Heart left ventricle (tissue), 16 donors: ENCODE measurements around the gene GALNT2. TPM values are rescaled to one million over a fixed set of nuclear protein-coding genes. Genes with fewer than 3 reads are reported as not detected.
A peak's percentile ranks its signal among the peaks of the same experiment; 100 is the strongest.

ENCODE experiments used
- ATAC-seq, 4 donors: fragments of 200-7000 bp; cut with Tn5 transposase; one replicate each; pipeline ENCODE4 v1.9.1; 2020 to 2022; ENCODE audit warnings: moderate library complexity in 4 of 4, mild to moderate bottlenecking in 3 of 4, moderate number of reproducible peaks in 1 of 4
- DNase-seq, 5 donors: peaks; one replicate each; pipeline ENCODE4 v3.0.0-alpha.2; 2020
- H3K27ac ChIP-seq, 12 donors: fragments of 200-600 bp; sonication (generic) in 4 of 12; one replicate each; pipeline versions ENCODE4 v1.5.0 to v1.8.0; 2016 to 2022; ENCODE audit warnings: mild to moderate bottlenecking in 2 of 12
- H3K27me3 ChIP-seq, 9 donors: fragments of 200-600 bp; sonication (generic) in 2 of 9; one replicate each; pipeline versions ENCODE4 v1.5.1 to v1.8.0; 2016 to 2022; ENCODE audit warnings: mild to moderate bottlenecking in 3 of 9
- H3K36me3 ChIP-seq, 9 donors: fragments of 200-600 bp; sonication (generic) in 2 of 9; one replicate each; pipeline versions ENCODE4 v1.5.0 to v1.8.0; 2018 to 2022; ENCODE audit warnings: mild to moderate bottlenecking in 2 of 9
- H3K4me1 ChIP-seq, 12 donors: fragments of 200-600 bp; sonication (generic) in 4 of 12; one replicate each; pipeline versions ENCODE4 v1.5.0 to v1.8.0; 2016 to 2022; ENCODE audit warnings: mild to moderate bottlenecking in 3 of 12
- H3K4me3 ChIP-seq, 12 donors: fragments of 200-600 bp; sonication (generic) in 4 of 12; one replicate each; pipeline versions ENCODE4 v1.5.0 to v1.8.0; 2017 to 2022; ENCODE audit warnings: mild to moderate bottlenecking in 9 of 12, moderate library complexity in 4 of 12
- H3K9me3 ChIP-seq, 12 donors: fragments of 200-600 bp; sonication (generic) in 4 of 12; one replicate each; pipeline versions ENCODE4 v1.5.0 to v1.8.0; 2016 to 2022; ENCODE audit warnings: mild to moderate bottlenecking in 1 of 12
- CTCF ChIP-seq, 12 donors: fragments of 200-600 bp; sonication (generic) in 4 of 12; IDR thresholded peaks; one replicate each; pipeline versions ENCODE4 v1.5.0 to v1.8.0; 2018 to 2022; ENCODE audit warnings: antibody characterized with exemption in 12 of 12, mild to moderate bottlenecking in 5 of 12
- POLR2A ChIP-seq, 2 donors: fragments of 450-650 bp; IDR thresholded peaks; one replicate each; pipeline ENCODE4 v1.6.1; 2017; ENCODE audit warnings: antibody characterized with exemption in 2 of 2, mild to moderate bottlenecking in 2 of 2, moderate library complexity in 2 of 2
- WGBS, 4 donors: extraction: QIAGEN DNeasy Blood & Tissue Kit in 2 of 4; methylation state at CpG; one replicate each; pipeline versions ENCODE4 v1.1.5 to v1.1.7; 2013 to 2018; 5-methylcytosine and 5-hydroxymethylcytosine counted together
- intact Hi-C, 10 donors: fragments of 100-400 bp; cut with DNase I; formaldehyde crosslinking; loops; one replicate each; pipeline versions ENCODE4 v1.11.1 to v1.14.2; 2022
- polyA plus RNA-seq, 2 donors: library from polyadenylated mRNA; stranded (reverse); fragments of 200-250 nt; gene quantifications; one replicate each; pipeline ENCODE4 v1.2.3, GENCODE V29; 2013
- total RNA-seq, 9 donors: library from RNA; depleted of rRNA in 2 of 9; stranded (reverse); fragments of >200 nt in 2 of 9; fragmentation: NEBNext Ultra II Directional in 3 of 9; extraction: Animal tissue kit (Norgen Biotek cat#: 25700) in 3 of 9; gene quantifications; one replicate each; pipeline versions ENCODE4 v1.1.0 to v1.2.4, GENCODE V29; 2016 to 2023
- donor health status: ischemic (EF 13 %, LVEDD 7.1; RV severe dilation, severe dysfunction).
- donor health status: healthy with polysubstance abuse.
- donor health status: DM: no; HTN: yes; CAD: no.
- donor health status: DM: no; HTN: no; CAD: no.
- donor health status: ischemic (EF 25% LVEDD 6.9; RV normal size, moderate dysfunction).
- donor health status: ischemic (EF 25% LVEDD 5.7; RV mildly dilated, moderate dysfunction).
- donor health status: healthy.
- donor health status: DM: yes; HTN: yes; CAD: no.
- donor health status: ischemic (EF 35%, LVEDD 5.7; RV mildly dilated, moderate dysfunction).
- donor health status: nonischemic (EF 11% LVEDD 7.7; RV severe dilation, severe dysfunction).
- donor health status: DM: yes; HTN: yes; CAD: no.
- donor health status: PGD.
- donor health status: ischemic (EF 29% LVEDD 5.4; RV normal size, mild dysfunction).
- donor health status: nonischemic (EF 23%, LVEDD 6.1; RV moderate dilation, normal function).

The GALNT2 gene
- total and polyA plus RNA-seq, 11 donors = 10.1 to 44.9 (median 31.6) TPM

DNA sequence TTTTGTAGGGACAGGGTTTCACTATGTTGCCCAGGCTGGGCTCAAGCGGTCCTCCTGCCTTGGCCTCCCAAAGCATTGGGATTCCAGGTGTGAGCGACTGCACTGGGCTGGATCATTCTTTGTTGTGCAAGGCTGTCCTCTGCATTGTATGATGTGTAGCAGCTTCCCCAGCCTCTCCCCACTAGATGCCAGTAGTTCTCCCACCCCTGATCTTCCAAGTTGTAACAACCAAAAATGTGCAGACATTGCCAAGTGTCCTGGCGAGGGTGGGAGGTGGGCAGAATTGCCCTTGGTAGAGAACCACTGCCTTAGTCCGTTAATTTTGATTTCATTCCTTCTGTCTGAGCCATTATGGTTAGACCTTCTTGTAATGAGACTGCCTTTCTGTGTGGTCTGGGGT lies 7.2 kb downstream of the GALNT2 start:
- no peaks in the 10 kb centered on the region for H3K9me3 ChIP-seq
- peaks cover 0 to 64% (median 36%) of the 10 kb centered on the region in 12 donors for H3K4me1 ChIP-seq
- H3K36me3 ChIP-seq = peaks cover 0 to 5% (median 0%) of the 10 kb centered on the region in 9 donors
- TF ChIP-seq POLR2A (IDR thresholded peaks at IDR 0.05) (no peak), CTCF (IDR thresholded peaks at IDR 0.05) (peak in 1 of 12 donors; percentile 4)
- no peak overlapping the region for H3K27ac ChIP-seq
- WGBS, 4 donors = 92 to 97% (median 93%) methylated on average over 4 of the region's 4 CpGs
- no peak overlapping the region for H3K4me3 ChIP-seq
- DNase-seq (no peak), ATAC-seq (no peak)
- intact Hi-C loops = loop anchor here in 4 of 10 donors (5.0 to 10.0 kb wide), 4 partner anchors 38 to 209 kb away; no protein-coding TSS in a partner anchor
- H3K27me3 ChIP-seq = no peaks in the 10 kb centered on the region

GRCh38 chr1:230074762-230075161 lies 7.7 kb downstream of the GALNT2 start:
- no peak for ATAC-seq
- Histone ChIP-seq H3K27ac (no peak overlapping the region), H3K4me3 (no peak overlapping the region), H3K4me1 (peaks cover 0 to 64% (median 35%) of the 10 kb centered on the region in 12 donors), H3K36me3 (peaks cover 0 to 5% (median 0%) of the 10 kb centered on the region in 9 donors), H3K27me3 (no peaks in the 10 kb centered on the region), H3K9me3 (no peaks in the 10 kb centered on the region)
- intact Hi-C loops = loop anchor here in 4 of 10 donors (5.0 to 10.0 kb wide), 4 partner anchors 38 to 210 kb away; no protein-coding TSS in a partner anchor
- no peak for DNase-seq
- WGBS, 4 donors = 63 to 65% (median 64%) methylated on average over 2 of the region's 2 CpGs
- no peak for TF ChIP-seq POLR2A (IDR thresholded peaks at IDR 0.05)

GRCh38 chr1:230076121-230076520 lies 9.1 kb downstream of the GALNT2 start:
- intact Hi-C loops = loop anchor here in 1 of 10 donors (10.0 kb wide), 1 partner anchor 211 kb away; no protein-coding TSS in a partner anchor
- Histone ChIP-seq H3K27me3 (no peaks in the 10 kb centered on the region), H3K27ac (no peak overlapping the region), H3K9me3 (no peaks in the 10 kb centered on the region), H3K4me3 (no peak overlapping the region), H3K4me1 (peaks cover 0 to 67% (median 41%) of the 10 kb centered on the region in 12 donors), H3K36me3 (peaks cover 0 to 12% (median 0%) of the 10 kb centered on the region in 9 donors)
- ATAC-seq (no peak), DNase-seq (no peak)
- TF ChIP-seq CTCF (IDR thresholded peaks at IDR 0.05) (no peak), POLR2A (IDR thresholded peaks at IDR 0.05) (no peak)
- WGBS, 4 donors = 88 to 92% (median 90%) methylated on average over 7 of the region's 7 CpGs

DNA sequence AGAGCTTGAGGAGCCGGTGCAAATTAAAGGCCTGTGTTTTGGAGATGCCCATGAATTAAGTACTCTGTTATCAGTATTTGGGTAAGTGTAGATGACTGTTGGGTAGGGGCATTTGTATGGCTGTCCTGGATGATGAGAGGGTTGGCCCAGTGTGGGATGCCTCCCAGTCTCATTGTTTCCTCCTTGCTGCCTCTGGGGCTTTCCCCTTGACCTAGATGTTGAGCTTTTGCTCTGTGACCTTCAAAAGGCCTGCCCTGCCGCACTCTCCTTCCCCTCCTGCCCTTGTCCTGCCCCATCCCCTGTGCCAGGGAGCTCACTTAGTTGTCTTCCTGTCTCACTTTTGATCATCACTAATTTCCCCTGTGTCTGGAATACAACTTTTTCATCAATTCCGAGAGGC lies 10.0 kb downstream of the GALNT2 start:
- no peak overlapping the region for H3K27ac ChIP-seq
- 88 to 95% (median 93%) methylated on average over 3 of the region's 3 CpGs for WGBS, 4 donors
- TF ChIP-seq POLR2A (IDR thresholded peaks at IDR 0.05) (no peak), CTCF (IDR thresholded peaks at IDR 0.05) (no peak)
- ATAC-seq (no peak), DNase-seq (no peak)
- H3K4me3 ChIP-seq = no peak overlapping the region
- intact Hi-C loops = loop anchor here in 1 of 10 donors (10.0 kb wide), 1 partner anchor 212 kb away; no protein-coding TSS in a partner anchor
- no peaks in the 10 kb centered on the region for H3K27me3 ChIP-seq
- H3K4me1 ChIP-seq = peaks cover 0 to 74% (median 43%) of the 10 kb centered on the region in 12 donors
- H3K9me3 ChIP-seq = no peaks in the 10 kb centered on the region
- H3K36me3 ChIP-seq = peaks cover 0 to 12% (median 0%) of the 10 kb centered on the region in 9 donors
